GM23338 (cell line): ENCODE data around the gene DYNLT2B. TPM values are rescaled to one million over a fixed set of nuclear protein-coding genes. Genes with fewer than 3 reads are reported as not detected.
"Not testable (repeated sequence)": the region's sequence is repeated elsewhere in the genome, so short reads cannot be mapped to it uniquely, and the experiment has no call there.

Source experiments
- ATAC-seq: fragments of 200-7000 bp; cut with Tn5 transposase; 3 replicates; pipeline ENCODE4 v1.9.1; 2020
- DNase-seq: peaks from one replicate; pipeline ENCODE4 v3.0.0-alpha.2; 2015; ENCODE audit warnings: low spot score
- H2AFZ ChIP-seq: fragments of 200-600 bp; sonication (generic); 2 replicates; pipeline ENCODE4 v1.8.0; 2016; ENCODE audit warnings: antibody characterized with exemption, mild to moderate bottlenecking, moderate library complexity
- H3F3A ChIP-seq: fragments of 200-600 bp; sonication (generic); replicated peaks from 2 replicates; pipeline ENCODE4 v1.8.0; 2017; ENCODE audit warnings: antibody characterized with exemption, mixed run types, low read depth
- H3K27ac ChIP-seq: fragments of 200-600 bp; sonication (generic); 2 replicates; pipeline ENCODE4 v1.6.1; 2016; ENCODE audit warnings: low read depth
- H3K27me3 ChIP-seq: fragments of 200-600 bp; sonication (generic); 2 replicates; pipeline ENCODE4 v1.8.0; 2016; ENCODE audit warnings: mild to moderate bottlenecking, mixed run types, moderate library complexity; ENCODE audit not compliant: insufficient read depth
- H3K36me3 ChIP-seq: fragments of 200-600 bp; sonication (generic); 2 replicates; pipeline ENCODE4 v1.8.0; 2016; ENCODE audit warnings: mild to moderate bottlenecking; ENCODE audit not compliant: insufficient read depth
- H3K4me1 ChIP-seq: fragments of 200-600 bp; sonication (generic); 2 replicates; pipeline ENCODE4 v1.8.0; 2016; ENCODE audit warnings: mild to moderate bottlenecking, moderate library complexity; ENCODE audit not compliant: insufficient read depth
- H3K4me2 ChIP-seq: fragments of 200-600 bp; sonication (generic); 2 replicates; pipeline ENCODE4 v1.7.1; 2017; ENCODE audit warnings: mixed run types
- H3K4me3 ChIP-seq: fragments of 200-600 bp; sonication (generic); 2 replicates; pipeline ENCODE4 v1.6.1; 2016; ENCODE audit warnings: mixed run types
- H3K79me2 ChIP-seq: fragments of 200-600 bp; sonication (generic); replicated peaks from 2 replicates; pipeline ENCODE4 v1.8.0; 2017; ENCODE audit warnings: mild to moderate bottlenecking; ENCODE audit not compliant: insufficient read depth
- H3K9me2 ChIP-seq: fragments of 200-600 bp; sonication (generic); 2 replicates; pipeline ENCODE4 v1.8.0; 2017; ENCODE audit not compliant: insufficient read depth
- H4K20me1 ChIP-seq: fragments of 200-600 bp; sonication (generic); replicated peaks from 2 replicates; pipeline ENCODE4 v1.8.0; 2017; ENCODE audit warnings: mild to moderate bottlenecking; ENCODE audit not compliant: insufficient read depth
- H3K27ac Mint-ChIP-seq: 2 replicates; pipeline ENCODE4 v1.8.0; 2020; ENCODE audit warnings: inconsistent platforms, mild to moderate bottlenecking, moderate library complexity, mixed read lengths
- H3K27me3 Mint-ChIP-seq: 3 replicates; pipeline ENCODE4 v1.8.0; 2022; ENCODE audit warnings: low read depth, mild to moderate bottlenecking, moderate library complexity, mixed read lengths, inconsistent platforms; ENCODE audit not compliant: insufficient read depth, poor library complexity
- H3K36me3 Mint-ChIP-seq: 3 replicates; pipeline ENCODE4 v1.8.0; 2021; ENCODE audit warnings: low read depth, mild to moderate bottlenecking, inconsistent platforms, moderate library complexity, mixed read lengths
- H3K4me1 Mint-ChIP-seq: 3 replicates; pipeline ENCODE4 v1.8.0; 2020; ENCODE audit warnings: mild to moderate bottlenecking, inconsistent platforms, mixed read lengths
- H3K4me3 Mint-ChIP-seq: 3 replicates; pipeline ENCODE4 v1.8.0; 2021; ENCODE audit warnings: moderate library complexity, mild to moderate bottlenecking, inconsistent platforms, mixed read lengths
- H3K9me3 Mint-ChIP-seq: 3 replicates; pipeline ENCODE4 v1.8.0; 2020; ENCODE audit warnings: moderate library complexity, mild to moderate bottlenecking, inconsistent platforms, mixed read lengths
- CREB1 ChIP-seq: fragments of 250-450 bp; sonication (Bioruptor Pico); IDR thresholded peaks from 2 replicates; pipeline ENCODE4 v1.5.0; 2020; ENCODE audit warnings: low read depth, mild to moderate bottlenecking, moderate library complexity
- CTCF ChIP-seq, 2 experiments: fragments of 200-600 bp in 1 of 2; sonication (generic) in 1 of 2; conservative IDR thresholded peaks; 2 replicates each; pipeline versions ENCODE4 v1.5.1 to v1.6.1; 2016 to 2017; ENCODE audit warnings: antibody characterized with exemption in 2 of 2, low read depth in 2 of 2, mild to moderate bottlenecking in 2 of 2, moderate library complexity in 1 of 2
- JUNB ChIP-seq: IDR thresholded peaks from one replicate; pipeline ENCODE4 v1.6.1; 2016; ENCODE audit warnings: antibody characterized with exemption; ENCODE audit not compliant: unreplicated experiment
- NANOG ChIP-seq: IDR thresholded peaks from 2 replicates; pipeline ENCODE4 v1.6.1; 2016; ENCODE audit warnings: antibody characterized with exemption, borderline replicate concordance
- POLR2AphosphoS5 ChIP-seq: IDR thresholded peaks from 2 replicates; pipeline ENCODE4 v1.6.1; 2016; ENCODE audit warnings: antibody characterized with exemption, low read depth
- STAT1 ChIP-seq: IDR thresholded peaks from one replicate; pipeline ENCODE4 v1.6.1; 2016; ENCODE audit warnings: antibody characterized with exemption; ENCODE audit not compliant: unreplicated experiment
- ZNF114 ChIP-seq: fragments of 250-450 bp; sonication (Bioruptor Pico); IDR thresholded peaks from 2 replicates; pipeline ENCODE4 v1.5.0; 2020; ENCODE audit warnings: mild to moderate bottlenecking, moderate library complexity
- polyA plus RNA-seq: library from polyadenylated mRNA; unstranded; fragments of >200 nt; fragmentation: Nextera tagmentation; extraction: Ambion mirVana; gene quantifications from 2 replicates; pipeline ENCODE4 v1.2.1, GENCODE V29; 2016
- total RNA-seq: library from RNA; depleted of rRNA; stranded (reverse); fragments of >200 nt; shearing (Covaris generic); gene quantifications from 2 replicates; pipeline ENCODE4 v1.2.3, GENCODE V29; 2014
- TF ChIP-seq, protein P1 (sequence below): IDR thresholded peaks from one replicate; pipeline ENCODE4 v1.6.1; 2018; ENCODE audit warnings: antibody characterized with exemption; ENCODE audit not compliant: unreplicated experiment
- TF ChIP-seq, protein P2 (sequence below): IDR thresholded peaks from 2 replicates; pipeline ENCODE4 v1.6.1; 2016; ENCODE audit warnings: antibody characterized with exemption

The DYNLT2B gene
- total and polyA plus RNA-seq, 2 experiments from 2014 or later: 11.3 to 42.7 TPM

GRCh38 chr3:196344663-196345062 is 26.6 kb upstream of the DYNLT2B start (continued):
- TF ChIP-seq CTCF (conservative IDR thresholded peaks at IDR 0.05; ENCODE audit: low read depth in 2 of 2) (no peak), POLR2AphosphoS5 (no peak), CREB1 (CRISPR knock-in tag) (no peak)

DNA sequence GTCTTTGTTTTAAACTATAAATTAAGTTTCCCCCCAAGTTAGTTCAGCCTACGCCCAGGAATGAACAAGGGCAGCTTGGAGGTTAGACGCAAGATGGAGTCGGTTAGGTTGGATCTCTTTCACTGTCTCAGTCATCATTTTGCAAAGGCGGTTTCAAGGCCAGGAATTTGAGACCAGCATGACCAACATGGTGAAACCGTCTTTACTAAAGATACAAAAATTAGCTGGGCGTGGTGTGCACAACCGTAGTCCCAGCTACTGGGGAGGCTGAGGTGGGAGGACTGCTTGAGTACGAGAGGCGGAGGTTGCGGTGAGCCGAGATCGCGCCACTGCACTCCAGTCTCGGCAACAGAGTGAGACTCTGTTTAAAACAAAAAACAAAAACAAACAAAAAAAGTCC is 25.9 kb upstream of the DYNLT2B start:
- H3K4me1 Mint-ChIP-seq, H3K4me1 ChIP-seq, H3F3A ChIP-seq, H3K4me3 Mint-ChIP-seq, H4K20me1 ChIP-seq, H2AFZ ChIP-seq, H3K36me3 ChIP-seq, H3K79me2 ChIP-seq, H3K4me3 ChIP-seq, H3K9me2 ChIP-seq, ATAC-seq, H3K27ac Mint-ChIP-seq, H3K27me3 ChIP-seq, DNase-seq, H3K9me3 Mint-ChIP-seq, H3K4me2 ChIP-seq, H3K27ac ChIP-seq: not testable (repeated sequence)
- Mint-ChIP-seq H3K27me3 (peaks cover 13% of the 10 kb centered on the region), H3K36me3 (peaks cover 17% of the 10 kb centered on the region)

DNA sequence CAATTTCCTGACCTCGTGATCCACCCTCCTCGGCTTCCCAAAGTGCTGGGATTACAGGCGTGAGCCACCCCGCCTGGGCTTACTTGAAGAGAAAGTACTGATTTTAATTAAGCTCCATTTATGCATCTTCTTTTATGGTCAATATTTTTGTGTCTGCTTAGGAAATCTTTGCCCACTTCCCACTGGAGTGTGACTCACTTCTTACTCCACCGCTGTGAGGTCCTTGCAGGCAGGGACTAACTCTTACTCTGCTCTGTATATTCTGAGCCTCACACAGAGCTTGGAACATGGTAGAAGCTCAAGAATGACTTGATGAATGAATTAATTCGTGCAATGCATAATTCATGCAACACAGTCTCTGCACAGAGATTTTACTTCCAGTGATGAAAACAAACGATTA is 23.1 kb upstream of the DYNLT2B start:
- H3K36me3 Mint-ChIP-seq: peaks cover 3% of the 10 kb centered on the region; the same call in 2 of the 3 replicates
- no peaks in the 10 kb centered on the region for H3K36me3 ChIP-seq
- H3K9me2 ChIP-seq: no peaks in the 10 kb centered on the region
- no peak for DNase-seq
- no peaks in the 10 kb centered on the region for H3K27me3 ChIP-seq
- no peak overlapping the region for H3K4me3 ChIP-seq
- 0 out of 2 replicates have a peak, but pooled peaks cover 4% of the 10 kb centered on the region for H3F3A ChIP-seq
- H2AFZ ChIP-seq: no peak overlapping the region
- no peak for ATAC-seq
- H3K27ac ChIP-seq: no peak overlapping the region
- no peaks in the 10 kb centered on the region; the same call in 2 of the 3 replicates for H3K9me3 Mint-ChIP-seq
- H3K27ac Mint-ChIP-seq: no peak overlapping the region
- H3K4me1 Mint-ChIP-seq: no peaks in the 10 kb centered on the region
- no peaks in the 10 kb centered on the region for H3K79me2 ChIP-seq
- peaks cover 13% of the 10 kb centered on the region for H3K27me3 Mint-ChIP-seq
- no peak overlapping the region for H3K4me3 Mint-ChIP-seq
- no peaks in the 10 kb centered on the region for H4K20me1 ChIP-seq
- H3K4me1 ChIP-seq: no peaks in the 10 kb centered on the region
- H3K4me2 ChIP-seq: no peak overlapping the region
- TF ChIP-seq, protein P1, sequence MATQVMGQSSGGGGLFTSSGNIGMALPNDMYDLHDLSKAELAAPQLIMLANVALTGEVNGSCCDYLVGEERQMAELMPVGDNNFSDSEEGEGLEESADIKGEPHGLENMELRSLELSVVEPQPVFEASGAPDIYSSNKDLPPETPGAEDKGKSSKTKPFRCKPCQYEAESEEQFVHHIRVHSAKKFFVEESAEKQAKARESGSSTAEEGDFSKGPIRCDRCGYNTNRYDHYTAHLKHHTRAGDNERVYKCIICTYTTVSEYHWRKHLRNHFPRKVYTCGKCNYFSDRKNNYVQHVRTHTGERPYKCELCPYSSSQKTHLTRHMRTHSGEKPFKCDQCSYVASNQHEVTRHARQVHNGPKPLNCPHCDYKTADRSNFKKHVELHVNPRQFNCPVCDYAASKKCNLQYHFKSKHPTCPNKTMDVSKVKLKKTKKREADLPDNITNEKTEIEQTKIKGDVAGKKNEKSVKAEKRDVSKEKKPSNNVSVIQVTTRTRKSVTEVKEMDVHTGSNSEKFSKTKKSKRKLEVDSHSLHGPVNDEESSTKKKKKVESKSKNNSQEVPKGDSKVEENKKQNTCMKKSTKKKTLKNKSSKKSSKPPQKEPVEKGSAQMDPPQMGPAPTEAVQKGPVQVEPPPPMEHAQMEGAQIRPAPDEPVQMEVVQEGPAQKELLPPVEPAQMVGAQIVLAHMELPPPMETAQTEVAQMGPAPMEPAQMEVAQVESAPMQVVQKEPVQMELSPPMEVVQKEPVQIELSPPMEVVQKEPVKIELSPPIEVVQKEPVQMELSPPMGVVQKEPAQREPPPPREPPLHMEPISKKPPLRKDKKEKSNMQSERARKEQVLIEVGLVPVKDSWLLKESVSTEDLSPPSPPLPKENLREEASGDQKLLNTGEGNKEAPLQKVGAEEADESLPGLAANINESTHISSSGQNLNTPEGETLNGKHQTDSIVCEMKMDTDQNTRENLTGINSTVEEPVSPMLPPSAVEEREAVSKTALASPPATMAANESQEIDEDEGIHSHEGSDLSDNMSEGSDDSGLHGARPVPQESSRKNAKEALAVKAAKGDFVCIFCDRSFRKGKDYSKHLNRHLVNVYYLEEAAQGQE: no peak
- TF ChIP-seq CREB1 (CRISPR knock-in tag) (no peak), JUNB (no peak), NANOG (no peak), STAT1 (no peak), POLR2AphosphoS5 (no peak), ZNF114 (CRISPR knock-in tag) (no peak)
- TF ChIP-seq, protein P2, sequence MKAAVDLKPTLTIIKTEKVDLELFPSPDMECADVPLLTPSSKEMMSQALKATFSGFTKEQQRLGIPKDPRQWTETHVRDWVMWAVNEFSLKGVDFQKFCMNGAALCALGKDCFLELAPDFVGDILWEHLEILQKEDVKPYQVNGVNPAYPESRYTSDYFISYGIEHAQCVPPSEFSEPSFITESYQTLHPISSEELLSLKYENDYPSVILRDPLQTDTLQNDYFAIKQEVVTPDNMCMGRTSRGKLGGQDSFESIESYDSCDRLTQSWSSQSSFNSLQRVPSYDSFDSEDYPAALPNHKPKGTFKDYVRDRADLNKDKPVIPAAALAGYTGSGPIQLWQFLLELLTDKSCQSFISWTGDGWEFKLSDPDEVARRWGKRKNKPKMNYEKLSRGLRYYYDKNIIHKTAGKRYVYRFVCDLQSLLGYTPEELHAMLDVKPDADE: no peak
